ENCODE data around the gene HSD17B3. TPM values are rescaled to one million over a fixed set of nuclear protein-coding genes. Genes with fewer than 3 reads are reported as not detected.

Gene HSD17B3
- polyA plus RNA-seq, 1 donor from 2014 or later = not detected

GRCh38 chr9:96333958-96334357 lies 32.0 kb upstream of the HSD17B3 start:
- no peaks in the 10 kb centered on the region for H3K9me3 ChIP-seq (ENCODE audit: low read length)
- TF ChIP-seq REST (IDR thresholded peaks at IDR 0.05; ENCODE audit: borderline replicate concordance) (no peak), EZH2 (IDR thresholded peaks at IDR 0.05; ENCODE audit: borderline replicate concordance, insufficient read depth, low read length, poor library complexity, severe bottlenecking) (no peak), TAF1 (IDR thresholded peaks at IDR 0.05; ENCODE audit: low read depth) (no peak), MXI1 (conservative IDR thresholded peaks at IDR 0.05; ENCODE audit: poor library complexity, severe bottlenecking) (no peak), POLR2AphosphoS5 (IDR thresholded peaks at IDR 0.05) (no peak), RAD21 (conservative IDR thresholded peaks at IDR 0.05) (no peak), SMC3 (conservative IDR thresholded peaks at IDR 0.05; ENCODE audit: poor library complexity) (no peak), EP300 (conservative IDR thresholded peaks at IDR 0.05; ENCODE audit: poor library complexity, severe bottlenecking) (no peak)
- TF ChIP-seq, protein P1, sequence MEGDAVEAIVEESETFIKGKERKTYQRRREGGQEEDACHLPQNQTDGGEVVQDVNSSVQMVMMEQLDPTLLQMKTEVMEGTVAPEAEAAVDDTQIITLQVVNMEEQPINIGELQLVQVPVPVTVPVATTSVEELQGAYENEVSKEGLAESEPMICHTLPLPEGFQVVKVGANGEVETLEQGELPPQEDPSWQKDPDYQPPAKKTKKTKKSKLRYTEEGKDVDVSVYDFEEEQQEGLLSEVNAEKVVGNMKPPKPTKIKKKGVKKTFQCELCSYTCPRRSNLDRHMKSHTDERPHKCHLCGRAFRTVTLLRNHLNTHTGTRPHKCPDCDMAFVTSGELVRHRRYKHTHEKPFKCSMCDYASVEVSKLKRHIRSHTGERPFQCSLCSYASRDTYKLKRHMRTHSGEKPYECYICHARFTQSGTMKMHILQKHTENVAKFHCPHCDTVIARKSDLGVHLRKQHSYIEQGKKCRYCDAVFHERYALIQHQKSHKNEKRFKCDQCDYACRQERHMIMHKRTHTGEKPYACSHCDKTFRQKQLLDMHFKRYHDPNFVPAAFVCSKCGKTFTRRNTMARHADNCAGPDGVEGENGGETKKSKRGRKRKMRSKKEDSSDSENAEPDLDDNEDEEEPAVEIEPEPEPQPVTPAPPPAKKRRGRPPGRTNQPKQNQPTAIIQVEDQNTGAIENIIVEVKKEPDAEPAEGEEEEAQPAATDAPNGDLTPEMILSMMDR (IDR thresholded peaks at IDR 0.05; ENCODE audit: poor library complexity, severe bottlenecking) = no peak
- H3K79me2 ChIP-seq (replicated peaks; ENCODE audit: insufficient read depth, low read length) = no peaks in the 10 kb centered on the region
- H3K27ac ChIP-seq (ENCODE audit: low read length) = no peak overlapping the region
- H3F3A ChIP-seq (ENCODE audit: insufficient read depth, low read length, poor library complexity, severe bottlenecking) = no peaks in the 10 kb centered on the region
- no peak overlapping the region for H2AFZ ChIP-seq (ENCODE audit: low read depth, low read length)
- no peaks in the 10 kb centered on the region for H4K20me1 ChIP-seq (ENCODE audit: insufficient read depth)
- no peaks in the 10 kb centered on the region for H3K36me3 ChIP-seq (ENCODE audit: insufficient read depth, low read length)
- no peaks in the 10 kb centered on the region for H3K27me3 ChIP-seq (ENCODE audit: insufficient read depth, low read depth, low read length)
- H3K9me2 ChIP-seq (ENCODE audit: insufficient read depth, low read length) = no peaks in the 10 kb centered on the region
- H3K9ac ChIP-seq (ENCODE audit: low read length) = no peak overlapping the region
- no peak overlapping the region for H3K4me2 ChIP-seq (ENCODE audit: low read length)
- H3K4me3 ChIP-seq (ENCODE audit: low read length) = no peak overlapping the region

GRCh38 chr9:96331236-96331947 lies 29.4 kb upstream of the HSD17B3 start:
- Histone ChIP-seq H3K4me2 (ENCODE audit: low read length) (no peak overlapping the region), H3K27ac (ENCODE audit: low read length) (no peak overlapping the region)

More at GRCh38 chr9:96331236-96331947, 29.4 kb upstream of the HSD17B3 start:
- Histone ChIP-seq H3K4me3 (ENCODE audit: low read length) (no peak overlapping the region), H3K79me2 (replicated peaks; ENCODE audit: insufficient read depth, low read length) (no peaks in the 10 kb centered on the region), H3K9me3 (ENCODE audit: low read length) (no peaks in the 10 kb centered on the region), H3K9me2 (ENCODE audit: insufficient read depth, low read length) (no peaks in the 10 kb centered on the region), H3K9ac (ENCODE audit: low read length) (no peak overlapping the region), H3K27me3 (ENCODE audit: insufficient read depth, low read depth, low read length) (no peaks in the 10 kb centered on the region), H3K36me3 (ENCODE audit: insufficient read depth, low read length) (no peaks in the 10 kb centered on the region), H3F3A (ENCODE audit: insufficient read depth, low read length, poor library complexity, severe bottlenecking) (no peaks in the 10 kb centered on the region), H4K20me1 (ENCODE audit: insufficient read depth) (no peaks in the 10 kb centered on the region), H2AFZ (ENCODE audit: low read depth, low read length) (no peak overlapping the region)
- no peak for TF ChIP-seq SMC3 (conservative IDR thresholded peaks at IDR 0.05; ENCODE audit: poor library complexity)
- TF ChIP-seq EP300 (conservative IDR thresholded peaks at IDR 0.05; ENCODE audit: poor library complexity, severe bottlenecking) = no peak
- no peak for TF ChIP-seq REST (IDR thresholded peaks at IDR 0.05; ENCODE audit: borderline replicate concordance)
- no peak for TF ChIP-seq RAD21 (conservative IDR thresholded peaks at IDR 0.05)
- no peak for TF ChIP-seq EZH2 (IDR thresholded peaks at IDR 0.05; ENCODE audit: borderline replicate concordance, insufficient read depth, low read length, poor library complexity, severe bottlenecking)
- TF ChIP-seq, protein P1 (IDR thresholded peaks at IDR 0.05; ENCODE audit: poor library complexity, severe bottlenecking) = no peak
- TF ChIP-seq TAF1 (IDR thresholded peaks at IDR 0.05; ENCODE audit: low read depth) = no peak
- no peak for TF ChIP-seq POLR2AphosphoS5 (IDR thresholded peaks at IDR 0.05)
- TF ChIP-seq MXI1 (conservative IDR thresholded peaks at IDR 0.05; ENCODE audit: poor library complexity, severe bottlenecking) = no peak
